OCI-LY1 (cell line): ENCODE data around the gene RAPGEF1.

ENCODE experiments used
- EZH2 ChIP-seq: fragments of 200-600 bp; sonication (generic), shearing (Covaris generic); IDR thresholded peaks from 2 replicates; pipeline ENCODE4 v1.8.0; 2017; ENCODE audit warnings: borderline replicate concordance, mixed run types, mild to moderate bottlenecking, antibody characterized with exemption, low read length, moderate library complexity, mixed read lengths
- TF ChIP-seq, protein P1 (sequence below): fragments of 200-600 bp; sonication (generic), shearing (Covaris generic); IDR thresholded peaks from 2 replicates; pipeline ENCODE4 v1.5.1; 2017; ENCODE audit warnings: mild to moderate bottlenecking, antibody characterized with exemption, low read length, moderate library complexity, mixed read lengths

GRCh38 chr9:131580358-131580757 lies 159.5 kb downstream of the RAPGEF1 start:
- TF ChIP-seq, protein P1, sequence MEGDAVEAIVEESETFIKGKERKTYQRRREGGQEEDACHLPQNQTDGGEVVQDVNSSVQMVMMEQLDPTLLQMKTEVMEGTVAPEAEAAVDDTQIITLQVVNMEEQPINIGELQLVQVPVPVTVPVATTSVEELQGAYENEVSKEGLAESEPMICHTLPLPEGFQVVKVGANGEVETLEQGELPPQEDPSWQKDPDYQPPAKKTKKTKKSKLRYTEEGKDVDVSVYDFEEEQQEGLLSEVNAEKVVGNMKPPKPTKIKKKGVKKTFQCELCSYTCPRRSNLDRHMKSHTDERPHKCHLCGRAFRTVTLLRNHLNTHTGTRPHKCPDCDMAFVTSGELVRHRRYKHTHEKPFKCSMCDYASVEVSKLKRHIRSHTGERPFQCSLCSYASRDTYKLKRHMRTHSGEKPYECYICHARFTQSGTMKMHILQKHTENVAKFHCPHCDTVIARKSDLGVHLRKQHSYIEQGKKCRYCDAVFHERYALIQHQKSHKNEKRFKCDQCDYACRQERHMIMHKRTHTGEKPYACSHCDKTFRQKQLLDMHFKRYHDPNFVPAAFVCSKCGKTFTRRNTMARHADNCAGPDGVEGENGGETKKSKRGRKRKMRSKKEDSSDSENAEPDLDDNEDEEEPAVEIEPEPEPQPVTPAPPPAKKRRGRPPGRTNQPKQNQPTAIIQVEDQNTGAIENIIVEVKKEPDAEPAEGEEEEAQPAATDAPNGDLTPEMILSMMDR = no peak
- no peak for TF ChIP-seq EZH2
